ENCODE results near the gene RASA3.

RASA3 gene

GRCh38 chr13:113951246-113951999 lies 181.0 kb downstream of the RASA3 start:
- peak; percentile 44 for DNase-seq (ENCODE audit: low read depth)

- no peak for DNase-seq (ENCODE audit: low read depth)
Measured at GRCh38 chr13:113950451-113951245, 181.8 kb downstream of the RASA3 start.

- no peak for DNase-seq (ENCODE audit: low read depth)
Measured at GRCh38 chr13:113949546-113949945, 182.9 kb downstream of the RASA3 start.

GRCh38 chr13:113948034-113948742 lies 184.2 kb downstream of the RASA3 start:
- DNase-seq (ENCODE audit: low read depth): no peak

GRCh38 chr13:113947311-113948033 lies 185.0 kb downstream of the RASA3 start:
- no peak for DNase-seq (ENCODE audit: low read depth)

GRCh38 chr13:113946409-113947181 lies 185.8 kb downstream of the RASA3 start:
- no peak for DNase-seq (ENCODE audit: low read depth)

- DNase-seq (ENCODE audit: low read depth): no peak
Measured at GRCh38 chr13:113945857-113946408, 186.5 kb downstream of the RASA3 start.

GRCh38 chr13:113943821-113944565 lies 188.4 kb downstream of the RASA3 start:
- DNase-seq (ENCODE audit: low read depth): no peak

GRCh38 chr13:113942591-113943103 lies 189.8 kb downstream of the RASA3 start:
- DNase-seq (ENCODE audit: low read depth): no peak

GRCh38 chr13:113941571-113942191 lies 190.7 kb downstream of the RASA3 start:
- no peak for DNase-seq (ENCODE audit: low read depth)

GRCh38 chr13:113939944-113940297 lies 192.5 kb downstream of the RASA3 start:
- DNase-seq (ENCODE audit: low read depth): no peak

GRCh38 chr13:113939129-113939943 lies 193.1 kb downstream of the RASA3 start:
- DNase-seq (ENCODE audit: low read depth): no peak

GRCh38 chr13:113938716-113939115 lies 193.7 kb downstream of the RASA3 start:
- DNase-seq (ENCODE audit: low read depth): no peak

GRCh38 chr13:113938246-113938645 lies 194.2 kb downstream of the RASA3 start:
- no peak for DNase-seq (ENCODE audit: low read depth)

- DNase-seq (ENCODE audit: low read depth): no peak
Measured at GRCh38 chr13:113937527-113938180, 194.8 kb downstream of the RASA3 start.

- DNase-seq (ENCODE audit: low read depth): no peak
Measured at GRCh38 chr13:113937073-113937472, 195.3 kb downstream of the RASA3 start.

- no peak for DNase-seq (ENCODE audit: low read depth)
Measured at GRCh38 chr13:113936166-113936965, 196.1 kb downstream of the RASA3 start.
